HG03064 (cell line): ENCODE results near the gene CASP14.
"Not testable (repeated sequence)": the region's sequence is repeated elsewhere in the genome, so short reads cannot be mapped to it uniquely, and the experiment has no call there.

ENCODE experiments used
- ATAC-seq: cut with Tn5 transposase; IDR thresholded peaks from one replicate; pipeline ENCODE4 v1.9.1; 2021; ENCODE audit warnings: low read depth; ENCODE audit not compliant: unreplicated experiment

CASP14 gene

GRCh38 chr19:15070386-15070785 is 21.1 kb downstream of the CASP14 start:
- not testable (repeated sequence) for ATAC-seq

DNA sequence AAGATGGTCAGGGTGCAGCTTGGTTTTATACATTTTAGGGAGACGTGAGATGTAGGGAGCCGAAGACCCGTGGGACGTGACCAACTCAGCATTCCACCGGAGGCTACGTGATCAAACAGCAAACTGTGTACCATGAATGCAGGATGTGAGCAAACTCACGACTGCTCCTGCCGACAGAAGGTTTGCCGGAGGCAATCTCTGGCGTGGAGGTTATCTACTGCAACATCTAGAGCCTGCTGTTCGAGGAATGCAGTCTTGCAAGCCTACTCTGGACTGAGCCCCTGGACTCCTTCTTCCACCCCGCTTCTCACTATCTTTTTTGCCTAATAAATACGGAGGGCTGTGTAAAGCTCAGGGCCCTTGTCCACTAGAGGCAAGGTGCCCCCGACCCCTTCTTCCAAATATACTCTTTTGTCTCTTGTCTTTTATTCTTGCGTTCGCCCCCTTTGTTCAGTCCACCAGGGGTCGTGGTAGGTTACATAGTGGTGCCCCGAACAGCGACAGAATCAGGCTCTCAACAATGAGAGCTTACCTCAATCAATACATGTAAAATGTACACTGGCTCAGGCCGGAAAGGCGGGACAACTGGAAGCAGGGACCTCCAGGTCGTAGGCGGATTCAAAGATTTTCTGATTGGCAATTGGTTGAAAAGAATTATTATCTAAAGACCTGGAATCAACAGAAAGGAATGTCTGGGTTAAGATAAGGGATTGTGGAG is 23.8 kb downstream of the CASP14 start:
- ATAC-seq = no peak

DNA sequence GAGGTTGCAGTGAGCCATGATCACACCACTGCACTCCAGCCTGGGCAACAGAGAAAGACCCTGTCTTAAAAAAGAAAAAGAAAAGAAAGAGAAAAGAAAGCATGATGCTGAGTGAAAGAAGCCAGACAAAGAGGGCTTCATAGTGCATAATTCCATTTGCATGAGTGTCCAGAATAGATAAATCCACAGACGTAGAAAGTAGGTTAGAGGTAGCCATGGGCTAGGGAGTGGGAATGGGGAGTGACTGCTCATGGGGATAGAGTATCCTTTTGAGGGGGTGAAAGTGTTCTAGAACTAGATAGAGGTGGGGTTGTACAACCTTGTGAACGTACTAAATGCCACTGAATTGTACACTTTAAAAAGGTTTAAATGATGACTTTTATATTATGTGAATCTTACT is 25.1 kb downstream of the CASP14 start:
- ATAC-seq = no peak

DNA sequence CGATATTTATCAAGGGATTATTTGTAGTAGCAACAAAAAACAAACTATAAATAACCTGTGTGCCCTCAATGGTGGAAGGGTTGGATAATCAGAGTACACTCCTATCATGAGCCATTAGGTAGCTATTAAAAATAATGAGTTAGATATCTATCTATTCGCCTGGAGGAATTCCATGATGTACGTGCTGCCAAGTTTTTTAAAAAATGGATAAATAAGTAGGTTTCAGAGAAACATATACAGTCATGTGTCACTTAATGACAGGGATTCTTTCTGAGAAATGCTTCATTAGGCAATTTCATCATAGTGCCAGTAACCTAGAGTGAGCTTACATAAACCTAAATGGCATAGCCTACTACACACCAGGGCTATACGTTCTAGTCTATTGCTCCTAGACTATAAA is 26.5 kb downstream of the CASP14 start:
- no peak for ATAC-seq

DNA sequence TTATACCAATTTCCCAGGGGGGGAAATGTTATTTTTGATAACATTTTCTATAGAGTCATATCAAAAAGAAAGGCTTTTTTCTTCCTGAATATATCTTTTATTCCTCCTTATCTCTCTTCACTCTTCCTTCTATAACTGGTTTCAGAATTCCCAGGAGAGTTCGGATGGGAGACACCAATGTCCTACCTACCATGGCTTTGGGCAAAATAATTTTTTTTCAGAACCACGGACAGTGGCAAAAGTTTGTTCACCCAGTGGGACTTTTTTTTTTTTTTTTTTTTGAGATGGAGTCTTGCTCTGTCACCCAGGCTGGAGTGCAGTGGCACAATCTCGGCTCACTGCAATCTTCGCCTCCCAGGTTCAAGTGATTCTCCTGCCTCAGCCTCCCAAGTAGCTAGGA is 30.7 kb downstream of the CASP14 start:
- not testable (repeated sequence) for ATAC-seq

- ATAC-seq = no peak
These were observed 32.6 kb downstream of the CASP14 start, which contains the start of gene OR1I1 for GRCh38 chr19:15081911-15082310. TSS of gene OR1I1 (plus strand) at chr19:15082211. CDS start at chr19:15087066, 4,855 bp downstream.

GRCh38 chr19:15087182-15087581 is 37.9 kb downstream of the CASP14 start:
- ATAC-seq = no peak

DNA sequence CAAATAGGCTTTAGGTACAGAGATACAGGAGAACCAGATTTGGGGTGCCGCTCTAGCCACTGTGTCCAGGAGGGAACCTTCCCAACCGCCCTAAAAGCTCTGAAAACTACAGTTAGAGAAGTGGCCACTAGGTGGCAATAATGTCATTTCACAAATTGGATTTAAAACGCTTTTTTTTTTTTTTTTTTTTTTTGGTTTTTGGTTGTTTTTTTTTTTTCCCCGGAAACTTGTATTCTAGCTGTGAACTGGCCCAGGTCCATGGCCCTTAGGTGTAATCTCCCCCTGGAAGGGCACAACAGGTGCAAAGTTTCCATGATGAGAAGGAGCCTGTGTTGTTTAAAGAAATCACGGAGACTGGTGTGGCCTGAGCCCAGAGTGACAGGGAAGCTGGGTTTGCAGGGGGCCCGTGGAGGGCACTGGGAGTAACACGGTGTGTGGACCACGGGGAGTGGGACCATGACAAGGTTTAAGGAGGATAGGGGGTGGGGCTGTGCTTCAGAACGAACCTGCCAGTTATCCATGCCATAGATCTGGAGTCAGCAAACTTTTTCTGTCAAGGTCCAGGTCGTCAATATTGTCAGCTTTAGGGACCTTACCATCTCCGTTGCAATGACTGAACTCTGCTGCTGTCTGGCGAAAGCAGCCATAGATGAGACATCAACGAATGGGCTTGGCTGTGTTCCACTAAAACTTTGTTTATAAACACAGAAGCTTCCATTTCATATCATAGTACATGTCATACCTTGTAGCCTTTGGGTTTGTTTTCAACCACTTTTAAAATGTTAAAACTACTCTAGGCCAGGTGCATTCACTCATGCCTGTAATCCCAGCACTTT is 42.9 kb downstream of the CASP14 start:
- no peak for ATAC-seq

- ATAC-seq = no peak
These were observed 43.7 kb downstream of the CASP14 start for GRCh38 chr19:15093001-15093400.

DNA sequence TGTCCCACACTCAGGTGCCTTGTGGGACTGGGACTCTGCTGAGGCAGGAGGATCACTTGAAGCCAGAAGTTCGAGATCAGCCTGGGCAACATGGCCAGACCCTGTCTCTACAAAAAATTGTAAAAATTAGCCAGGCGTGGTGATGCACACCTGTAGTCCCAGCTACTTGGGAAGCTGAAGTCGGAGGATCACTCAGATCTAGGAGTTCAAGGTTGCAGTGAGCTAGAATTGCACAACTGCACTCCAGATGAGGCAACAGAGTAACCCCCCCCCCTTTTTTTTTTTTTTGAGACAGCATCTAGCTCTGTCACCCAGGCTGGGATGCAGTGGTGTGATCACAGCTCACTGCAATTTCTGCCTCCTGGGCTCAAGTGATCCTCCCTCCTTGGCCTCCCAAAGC is 46.9 kb downstream of the CASP14 start:
- no peak for ATAC-seq

GRCh38 chr19:15097980-15098379 is 48.7 kb downstream of the CASP14 start:
- ATAC-seq = not testable (repeated sequence)

DNA sequence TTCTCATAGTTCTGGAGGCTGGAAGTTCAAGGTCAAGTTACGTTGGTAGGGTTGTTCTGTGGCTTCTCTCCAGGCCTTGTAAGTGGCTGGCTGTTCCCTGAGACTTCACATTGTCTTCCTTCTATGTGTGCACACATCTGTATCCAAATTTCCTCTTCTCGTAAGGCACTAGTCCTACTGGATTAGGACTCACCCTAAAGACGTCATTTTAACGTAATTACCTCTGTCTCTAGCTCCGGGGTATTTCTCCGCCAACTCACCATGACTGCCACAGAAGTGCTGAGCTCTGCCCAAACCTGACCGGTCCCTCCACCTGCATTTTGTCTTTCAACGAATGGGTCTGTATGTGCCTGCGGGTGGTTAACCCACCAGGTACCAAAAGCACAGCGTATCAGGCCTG is 49.2 kb downstream of the CASP14 start:
- no peak for ATAC-seq

DNA sequence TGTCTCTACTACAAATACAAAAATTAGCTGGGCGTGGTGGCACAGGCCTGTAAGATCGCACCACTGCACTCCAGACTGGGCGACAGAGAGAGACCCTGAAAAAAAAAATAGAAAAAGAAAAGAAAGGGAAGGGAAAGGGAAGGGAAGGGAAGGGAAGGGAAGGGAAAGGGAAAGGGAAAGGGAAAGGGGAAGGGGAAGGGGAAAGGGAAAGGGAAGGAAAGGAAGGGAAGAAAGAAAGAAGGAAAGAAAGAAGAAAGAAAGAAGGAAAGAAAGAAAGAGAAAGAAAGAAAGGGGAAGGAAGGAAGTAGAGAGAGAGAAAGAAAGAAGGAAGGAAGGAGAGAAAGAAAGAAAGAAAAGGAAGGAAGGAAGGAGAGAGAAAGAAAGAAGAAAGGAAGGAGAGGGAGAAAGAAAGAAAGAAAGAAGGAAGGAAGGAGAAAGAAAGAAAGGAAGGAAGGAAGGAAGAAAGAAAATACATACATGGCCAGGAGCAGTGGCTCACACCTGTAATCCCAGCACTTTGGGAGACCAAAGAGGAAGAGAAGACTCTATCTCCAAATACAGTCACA is 49.8 kb downstream of the CASP14 start:
- ATAC-seq = no peak

DNA sequence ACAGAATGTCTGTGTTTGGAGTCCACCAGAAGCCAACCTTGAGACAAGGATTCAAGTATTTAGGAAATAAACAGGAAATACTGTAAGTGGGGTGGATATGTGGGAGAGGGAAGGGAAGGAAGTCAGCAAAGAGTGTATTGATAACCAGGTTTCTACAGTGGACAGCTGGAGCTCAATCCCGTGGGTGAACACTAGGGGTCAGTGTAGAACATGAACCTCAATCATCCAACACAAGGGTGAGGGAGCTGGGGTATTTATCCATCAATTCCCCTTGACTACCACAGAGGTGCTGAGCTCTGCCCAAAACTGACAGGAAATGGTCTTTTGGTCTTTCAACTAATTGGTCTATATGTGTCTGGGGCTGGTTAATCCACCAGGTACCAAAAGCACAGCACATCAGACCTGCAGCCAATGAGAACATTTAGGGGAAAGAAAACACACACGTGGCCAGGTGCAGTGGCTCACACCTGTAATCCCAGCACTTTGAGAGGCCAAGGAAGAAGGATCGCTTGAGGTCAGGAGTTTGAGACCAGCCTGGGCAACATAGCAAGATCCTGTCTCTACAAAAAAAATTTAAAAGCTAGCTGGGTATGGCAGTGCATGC is 52.3 kb downstream of the CASP14 start:
- no peak for ATAC-seq

GRCh38 chr19:15104003-15104402 is 54.7 kb downstream of the CASP14 start:
- ATAC-seq = no peak

DNA sequence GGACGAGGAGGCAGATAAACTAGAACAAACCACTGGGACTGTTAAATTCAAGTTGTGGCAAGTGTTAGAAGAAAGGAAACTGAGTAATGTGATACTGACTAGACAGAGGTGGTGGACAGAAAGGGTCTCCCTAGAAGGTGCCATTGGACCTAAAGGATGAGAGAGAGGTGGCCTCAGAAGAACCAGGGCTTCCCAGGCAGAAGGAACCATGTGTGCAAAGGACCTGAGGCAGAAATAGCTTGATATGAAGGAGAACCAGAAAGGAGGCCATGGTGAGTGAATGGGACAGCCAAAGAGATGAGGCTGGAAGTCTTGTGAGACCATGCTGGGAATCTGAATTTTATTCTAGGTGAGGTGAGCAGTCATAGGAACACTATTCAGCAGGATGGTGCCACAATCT is 55.1 kb downstream of the CASP14 start:
- no peak for ATAC-seq

- ATAC-seq = no peak
These were observed 55.8 kb downstream of the CASP14 start for GRCh38 chr19:15105044-15105443.

- no peak for ATAC-seq
These were observed 58.1 kb downstream of the CASP14 start, which contains the start of gene SYDE1 for GRCh38 chr19:15107061-15108010. TSS of gene SYDE1 (plus strand) at chr19:15107401. CDS start at chr19:15107434, 33 bp downstream.
